Lower lobe of right lung (tissue), 2 donors: ENCODE data around the gene CDH23. TPM values are rescaled to one million over a fixed set of nuclear protein-coding genes. Genes with fewer than 3 reads are reported as not detected.

ENCODE experiments used
- ATAC-seq, 2 donors: fragments of 200-7000 bp; cut with Tn5 transposase; one replicate each; pipeline ENCODE4 v1.9.1; 2020 to 2022; ENCODE audit warnings: mild to moderate bottlenecking in 2 of 2, moderate library complexity in 2 of 2
- DNase-seq: peaks from one replicate; pipeline ENCODE4 v3.0.0-alpha.2; 2020
- H3K27ac ChIP-seq: fragments of 200-600 bp; one replicate; pipeline ENCODE4 v1.8.0; 2022
- H3K27me3 ChIP-seq: fragments of 200-600 bp; one replicate; pipeline ENCODE4 v1.8.0; 2022; ENCODE audit warnings: low read depth
- H3K36me3 ChIP-seq: fragments of 200-600 bp; one replicate; pipeline ENCODE4 v1.8.0; 2022; ENCODE audit warnings: mild to moderate bottlenecking
- H3K4me1 ChIP-seq: fragments of 200-600 bp; one replicate; pipeline ENCODE4 v1.8.0; 2022
- H3K4me3 ChIP-seq: fragments of 200-600 bp; one replicate; pipeline ENCODE4 v1.8.0; 2022; ENCODE audit warnings: mild to moderate bottlenecking
- H3K9me3 ChIP-seq: fragments of 200-600 bp; one replicate; pipeline ENCODE4 v1.8.0; 2022
- intact Hi-C: fragments of 100-400 bp; cut with DNase I; formaldehyde crosslinking; loops from one replicate; pipeline ENCODE4 v1.11.0; 2022
- total RNA-seq: library from RNA; stranded (reverse); fragmentation: NEBNext Ultra II Directional; extraction: Animal tissue kit (Norgen Biotek cat#: 25700); gene quantifications from one replicate; pipeline ENCODE4 v1.2.1, GENCODE V29; 2021
- TF ChIP-seq, protein P1 (sequence below): fragments of 200-600 bp; IDR thresholded peaks from one replicate; pipeline ENCODE4 v1.8.0; 2022; ENCODE audit warnings: antibody characterized with exemption, mild to moderate bottlenecking
- donor health status: DM: no; HTN: yes; CAD: no; lungs with severe emphysema.

CDH23 gene
- total RNA-seq, 1 donor from 2014 or later: 9.4 TPM

DNA sequence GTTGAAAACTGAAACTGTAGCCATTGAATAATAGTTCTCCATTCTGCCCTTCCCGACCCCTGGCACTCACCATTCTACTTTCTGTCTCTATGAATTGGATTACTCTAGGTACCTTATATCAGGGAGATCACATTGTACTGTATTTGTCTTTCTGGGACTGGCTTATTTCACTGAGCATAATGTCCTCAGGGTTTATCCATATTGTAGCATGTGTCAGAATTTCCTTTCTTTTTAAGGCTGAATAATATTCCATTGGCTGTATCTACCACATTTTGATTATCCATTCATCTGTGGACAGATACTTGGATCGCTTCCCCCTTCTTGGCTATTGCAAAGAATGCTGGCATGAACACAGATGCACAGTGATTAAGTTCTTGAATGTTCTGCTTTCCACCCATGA lies 107.4 kb downstream of the CDH23 start:
- Histone ChIP-seq H3K36me3 (no peaks in the 10 kb centered on the region), H3K9me3 (no peaks in the 10 kb centered on the region), H3K27me3 (no peaks in the 10 kb centered on the region), H3K27ac (no peak overlapping the region), H3K4me3 (no peak overlapping the region), H3K4me1 (no peaks in the 10 kb centered on the region)
- intact Hi-C loops: no loop called here
- ATAC-seq (no peak), DNase-seq (no peak)
- TF ChIP-seq, protein P1, sequence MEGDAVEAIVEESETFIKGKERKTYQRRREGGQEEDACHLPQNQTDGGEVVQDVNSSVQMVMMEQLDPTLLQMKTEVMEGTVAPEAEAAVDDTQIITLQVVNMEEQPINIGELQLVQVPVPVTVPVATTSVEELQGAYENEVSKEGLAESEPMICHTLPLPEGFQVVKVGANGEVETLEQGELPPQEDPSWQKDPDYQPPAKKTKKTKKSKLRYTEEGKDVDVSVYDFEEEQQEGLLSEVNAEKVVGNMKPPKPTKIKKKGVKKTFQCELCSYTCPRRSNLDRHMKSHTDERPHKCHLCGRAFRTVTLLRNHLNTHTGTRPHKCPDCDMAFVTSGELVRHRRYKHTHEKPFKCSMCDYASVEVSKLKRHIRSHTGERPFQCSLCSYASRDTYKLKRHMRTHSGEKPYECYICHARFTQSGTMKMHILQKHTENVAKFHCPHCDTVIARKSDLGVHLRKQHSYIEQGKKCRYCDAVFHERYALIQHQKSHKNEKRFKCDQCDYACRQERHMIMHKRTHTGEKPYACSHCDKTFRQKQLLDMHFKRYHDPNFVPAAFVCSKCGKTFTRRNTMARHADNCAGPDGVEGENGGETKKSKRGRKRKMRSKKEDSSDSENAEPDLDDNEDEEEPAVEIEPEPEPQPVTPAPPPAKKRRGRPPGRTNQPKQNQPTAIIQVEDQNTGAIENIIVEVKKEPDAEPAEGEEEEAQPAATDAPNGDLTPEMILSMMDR: no peak

DNA sequence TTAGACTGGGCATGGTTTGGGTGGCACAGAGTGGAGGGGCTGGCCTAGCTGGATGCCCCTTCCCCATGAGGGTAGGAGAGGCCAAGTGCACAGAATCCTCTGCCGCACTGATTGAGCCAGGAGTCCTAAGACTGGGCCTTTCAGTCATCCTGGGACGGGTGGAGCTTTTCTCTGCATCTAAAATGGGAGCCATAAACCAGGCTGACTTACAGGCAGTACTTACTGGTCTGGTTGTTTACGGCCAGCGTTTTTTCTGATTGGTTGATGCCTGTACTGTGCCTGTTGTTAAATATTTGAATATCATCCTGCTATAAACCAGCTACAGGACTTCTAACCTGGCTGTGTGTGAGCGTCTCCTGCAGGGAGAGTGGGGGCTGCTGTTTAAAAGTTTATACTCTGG lies 107.8 kb downstream of the CDH23 start:
- no peaks in the 10 kb centered on the region for H3K27me3 ChIP-seq
- no peak overlapping the region for H3K27ac ChIP-seq
- H3K9me3 ChIP-seq: no peaks in the 10 kb centered on the region
- H3K4me3 ChIP-seq: no peak overlapping the region
- no peaks in the 10 kb centered on the region for H3K4me1 ChIP-seq
- DNase-seq (no peak), ATAC-seq (no peak)
- TF ChIP-seq, protein P1: no peak
- no peaks in the 10 kb centered on the region for H3K36me3 ChIP-seq
- intact Hi-C loops: no loop called here

DNA sequence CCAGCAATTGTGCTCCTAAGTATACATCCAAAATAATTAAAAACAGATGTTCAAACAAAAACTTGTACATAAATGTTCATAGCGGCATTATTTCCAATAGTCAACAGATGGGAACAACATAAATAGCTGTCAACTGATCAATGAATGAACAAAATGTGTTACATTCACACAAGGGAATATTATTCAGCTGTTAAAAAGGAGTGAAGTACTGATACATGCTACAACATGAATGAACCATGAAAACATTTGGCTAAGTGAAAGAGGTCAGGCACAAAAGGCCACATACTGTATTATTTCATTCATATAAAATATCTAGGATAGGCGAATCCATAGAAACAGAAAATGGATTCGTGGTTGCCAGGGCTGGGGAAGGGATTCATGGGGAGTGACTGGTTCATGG lies 109.1 kb downstream of the CDH23 start:
- Histone ChIP-seq H3K27ac (no peak overlapping the region), H3K9me3 (no peaks in the 10 kb centered on the region), H3K36me3 (no peaks in the 10 kb centered on the region), H3K4me3 (no peak overlapping the region), H3K4me1 (no peaks in the 10 kb centered on the region), H3K27me3 (no peaks in the 10 kb centered on the region)
- no peak for DNase-seq
- TF ChIP-seq, protein P1: no peak
- intact Hi-C loops: no loop called here
- ATAC-seq: no peak

- DNase-seq: no peak
- TF ChIP-seq, protein P1: no peak
- intact Hi-C loops: no loop called here
- no peaks in the 10 kb centered on the region for H3K27me3 ChIP-seq
- H3K4me1 ChIP-seq: peaks cover 6% of the 10 kb centered on the region
- no peak overlapping the region for H3K4me3 ChIP-seq
- no peaks in the 10 kb centered on the region for H3K9me3 ChIP-seq
- no peak for ATAC-seq
- H3K36me3 ChIP-seq: no peaks in the 10 kb centered on the region
- H3K27ac ChIP-seq: no peak overlapping the region
Observed at GRCh38 chr10:71509444-71509843, 112.7 kb downstream of the CDH23 start.

- Histone ChIP-seq H3K4me1 (peaks cover 6% of the 10 kb centered on the region), H3K36me3 (no peaks in the 10 kb centered on the region), H3K4me3 (no peak overlapping the region), H3K27ac (no peak overlapping the region), H3K9me3 (no peaks in the 10 kb centered on the region), H3K27me3 (no peaks in the 10 kb centered on the region)
- TF ChIP-seq, protein P1: no peak
- no peak for DNase-seq
- intact Hi-C loops: no loop called here
- no peak for ATAC-seq
Observed at GRCh38 chr10:71511206-71511605, 114.5 kb downstream of the CDH23 start.

GRCh38 chr10:71512312-71512711 lies 115.6 kb downstream of the CDH23 start:
- TF ChIP-seq, protein P1: no peak
- Histone ChIP-seq H3K27ac (no peak overlapping the region), H3K36me3 (no peaks in the 10 kb centered on the region), H3K9me3 (no peaks in the 10 kb centered on the region), H3K4me3 (no peak overlapping the region), H3K27me3 (no peaks in the 10 kb centered on the region), H3K4me1 (peaks cover 6% of the 10 kb centered on the region)
- ATAC-seq (no peak), DNase-seq (no peak)
- intact Hi-C loops: no loop called here
